Measurements from ENCODE around the gene EML4.

EML4 gene

DNA sequence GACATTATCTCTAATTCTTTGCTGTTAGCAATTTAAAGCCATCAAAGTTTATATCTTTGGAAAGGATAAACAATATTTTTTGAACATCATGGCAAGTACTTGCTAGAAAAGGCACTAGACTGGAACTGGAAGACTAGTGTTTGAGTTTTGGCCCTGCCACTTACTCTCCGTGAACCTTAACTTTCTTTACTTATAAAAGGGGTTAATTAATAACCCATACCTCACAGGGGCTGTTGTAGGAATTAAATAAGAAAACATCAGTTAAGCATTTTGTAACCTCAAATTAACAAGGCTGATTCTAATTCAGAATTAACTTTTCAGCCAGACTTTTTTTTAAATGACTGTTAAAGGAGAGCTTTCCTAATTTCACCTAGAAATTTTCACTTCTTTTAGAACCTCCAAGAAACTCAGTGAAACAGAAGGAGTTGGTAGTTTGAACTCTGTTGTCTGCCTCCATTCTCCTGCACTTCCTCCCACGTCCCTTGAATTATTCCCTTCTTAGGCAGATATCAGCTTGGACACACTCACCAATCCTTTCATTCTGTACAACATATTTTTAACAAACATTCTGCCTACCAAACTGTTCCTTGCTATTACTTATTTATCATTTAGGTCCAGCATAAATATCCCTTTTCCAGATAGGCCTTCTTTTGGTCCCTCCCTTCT, 112.4 kb downstream of the EML4 start:
- no peak overlapping the region for H3K4me3 Mint-ChIP-seq
- H3K27me3 Mint-ChIP-seq: no peaks in the 10 kb centered on the region
- no peaks in the 10 kb centered on the region for H3K9me3 Mint-ChIP-seq
- H3K36me3 Mint-ChIP-seq (ENCODE audit: insufficient read depth): peaks cover 63% of the 10 kb centered on the region
- peak overlapping the region; percentile 38 for H3K27ac Mint-ChIP-seq (ENCODE audit: low read depth)
- peaks cover 15% of the 10 kb centered on the region for H3K4me1 Mint-ChIP-seq
- no peak for DNase-seq (ENCODE audit: low spot score in 2 of 2)
- ATAC-seq (replicated peaks; ENCODE audit: extremely low read depth, poor library complexity, severe bottlenecking): no peak

DNA sequence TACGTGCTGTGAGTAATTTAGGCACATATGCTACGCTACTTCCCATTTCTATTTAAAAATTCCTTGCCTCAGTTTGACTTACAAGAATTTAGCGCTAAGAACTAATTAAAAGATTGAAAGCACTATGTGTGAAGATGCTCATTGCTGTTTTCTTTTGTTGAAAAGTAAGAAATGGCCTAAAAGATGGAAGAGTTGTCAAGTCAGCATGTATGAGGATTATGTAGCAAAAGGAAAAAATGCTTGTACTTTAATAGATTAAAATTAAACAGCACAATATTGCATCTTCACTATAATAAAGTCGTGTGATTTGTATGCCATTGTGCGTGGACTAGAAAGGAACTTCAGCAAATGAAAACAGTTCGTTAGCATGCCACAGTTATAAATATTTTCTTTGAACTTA, 114.9 kb downstream of the EML4 start:
- ATAC-seq (replicated peaks; ENCODE audit: extremely low read depth, poor library complexity, severe bottlenecking): no peak
- peaks cover 12% of the 10 kb centered on the region for H3K4me1 Mint-ChIP-seq
- no peak overlapping the region for H3K4me3 Mint-ChIP-seq
- no peak for DNase-seq (ENCODE audit: low spot score in 2 of 2)
- no peaks in the 10 kb centered on the region for H3K27me3 Mint-ChIP-seq
- H3K9me3 Mint-ChIP-seq: no peaks in the 10 kb centered on the region
- peaks cover 63% of the 10 kb centered on the region for H3K36me3 Mint-ChIP-seq (ENCODE audit: insufficient read depth)
- H3K27ac Mint-ChIP-seq (ENCODE audit: low read depth): no peak overlapping the region

DNA sequence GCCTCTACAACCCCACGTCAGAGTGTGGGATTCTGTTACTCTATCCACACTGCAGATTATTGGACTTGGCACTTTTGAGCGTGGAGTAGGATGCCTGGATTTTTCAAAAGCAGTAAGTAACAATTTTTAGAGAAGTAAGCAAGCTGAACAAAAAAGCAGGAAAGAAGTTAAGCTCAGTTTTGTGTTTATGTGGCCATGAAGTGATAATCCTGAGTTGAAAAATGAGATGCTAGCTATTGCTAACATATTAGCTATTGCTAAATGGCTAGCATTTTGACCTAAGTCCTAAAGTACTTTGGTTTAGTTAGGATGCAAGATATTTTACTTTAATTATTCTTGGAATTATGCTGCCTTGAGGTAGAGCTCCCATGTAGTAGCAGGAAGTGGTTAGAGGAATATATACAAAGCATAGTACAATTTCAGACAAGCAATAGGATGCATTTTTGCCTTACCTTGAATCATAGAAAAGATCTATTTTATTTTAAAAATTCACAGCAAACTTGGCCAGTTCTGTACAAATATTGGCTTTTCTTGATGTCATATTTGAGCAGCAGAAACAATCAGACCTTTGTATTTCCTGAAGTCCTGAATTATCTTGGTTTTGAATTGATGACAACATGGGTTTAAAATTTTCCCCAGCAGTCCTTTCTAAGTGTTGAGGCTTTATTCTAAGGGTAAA, 117.3 kb downstream of the EML4 start:
- H3K4me1 Mint-ChIP-seq: peaks cover 19% of the 10 kb centered on the region
- H3K27me3 Mint-ChIP-seq: no peaks in the 10 kb centered on the region
- ATAC-seq (replicated peaks; ENCODE audit: extremely low read depth, poor library complexity, severe bottlenecking) (no peak), DNase-seq (ENCODE audit: low spot score in 2 of 2) (no peak)
- H3K27ac Mint-ChIP-seq (ENCODE audit: low read depth): peak overlapping the region; percentile 12
- H3K4me3 Mint-ChIP-seq: no peak overlapping the region
- H3K9me3 Mint-ChIP-seq: no peaks in the 10 kb centered on the region
- H3K36me3 Mint-ChIP-seq (ENCODE audit: insufficient read depth): peaks cover 57% of the 10 kb centered on the region

DNA sequence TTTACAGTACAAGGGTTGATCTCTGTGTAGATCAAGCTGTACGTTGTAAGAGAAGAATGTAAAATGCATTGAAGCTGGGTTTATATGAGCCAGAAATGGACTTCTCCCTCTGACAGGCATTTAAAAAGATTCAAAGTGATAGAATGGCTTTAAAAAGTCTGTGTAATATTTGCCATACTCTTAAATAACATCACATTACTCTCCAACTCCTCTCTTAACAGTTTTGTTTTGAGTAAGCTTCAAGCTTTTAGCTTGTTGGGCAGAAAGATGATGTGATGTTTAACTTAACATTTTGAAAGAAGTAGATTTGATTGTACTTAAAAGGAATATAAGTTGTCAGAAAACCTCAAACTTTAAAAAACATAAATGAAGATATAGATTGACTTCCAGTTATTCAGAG, 119.7 kb downstream of the EML4 start:
- Mint-ChIP-seq H3K27ac (ENCODE audit: low read depth) (peak overlapping the region; percentile 7), H3K27me3 (no peaks in the 10 kb centered on the region), H3K4me3 (no peak overlapping the region), H3K9me3 (no peaks in the 10 kb centered on the region), H3K4me1 (peaks cover 25% of the 10 kb centered on the region), H3K36me3 (ENCODE audit: insufficient read depth) (peaks cover 55% of the 10 kb centered on the region)
- ATAC-seq (replicated peaks; ENCODE audit: extremely low read depth, poor library complexity, severe bottlenecking) (no peak), DNase-seq (ENCODE audit: low spot score in 2 of 2) (no peak)

DNA sequence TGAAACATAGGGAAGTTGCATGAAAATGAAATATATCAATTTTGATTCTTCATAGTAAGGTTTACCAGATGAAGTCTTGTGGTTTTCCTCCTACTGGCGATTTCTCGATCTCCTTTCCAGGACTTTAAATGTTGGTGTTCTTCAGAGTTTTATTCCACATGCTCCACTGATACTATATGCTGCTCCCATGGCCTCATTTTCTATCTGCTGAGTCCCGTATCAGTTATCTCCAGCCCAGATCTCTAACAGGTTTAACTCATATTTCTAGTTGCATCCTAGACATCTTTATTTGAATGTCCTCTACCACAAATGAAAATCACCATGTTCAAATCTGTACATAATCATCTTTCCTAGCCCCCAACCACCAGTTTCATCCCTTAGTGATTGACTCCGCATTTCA, 120.1 kb downstream of the EML4 start:
- Mint-ChIP-seq H3K27me3 (no peaks in the 10 kb centered on the region), H3K27ac (ENCODE audit: low read depth) (peak overlapping the region; percentile 7), H3K36me3 (ENCODE audit: insufficient read depth) (peaks cover 55% of the 10 kb centered on the region), H3K4me3 (no peak overlapping the region), H3K4me1 (peaks cover 25% of the 10 kb centered on the region), H3K9me3 (no peaks in the 10 kb centered on the region)
- ATAC-seq (replicated peaks; ENCODE audit: extremely low read depth, poor library complexity, severe bottlenecking): no peak
- DNase-seq (ENCODE audit: low spot score in 2 of 2): no peak

DNA sequence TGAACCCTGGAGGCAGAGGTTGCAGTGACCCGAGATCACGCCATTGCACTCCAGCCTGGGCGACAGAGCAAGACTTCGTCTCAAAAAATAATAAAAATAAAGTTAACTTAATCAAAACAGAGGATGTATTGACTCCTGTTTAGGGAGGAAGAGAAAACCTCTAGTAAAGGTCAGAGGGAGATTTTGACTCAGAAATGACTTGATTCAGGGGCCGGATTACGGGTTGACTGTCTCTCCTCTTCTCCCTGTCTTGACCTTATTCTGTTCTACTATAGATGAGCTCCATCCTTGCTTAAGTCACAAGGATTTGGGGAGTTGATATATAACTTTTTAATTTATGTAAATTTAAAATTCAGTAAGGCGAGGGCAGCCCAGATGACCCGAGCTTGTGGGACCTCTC, 120.9 kb downstream of the EML4 start:
- no peak for ATAC-seq (replicated peaks; ENCODE audit: extremely low read depth, poor library complexity, severe bottlenecking)
- no peaks in the 10 kb centered on the region for H3K9me3 Mint-ChIP-seq
- DNase-seq (ENCODE audit: low spot score in 2 of 2): no peak
- no peak overlapping the region for H3K27ac Mint-ChIP-seq (ENCODE audit: low read depth)
- no peak overlapping the region for H3K4me3 Mint-ChIP-seq
- H3K36me3 Mint-ChIP-seq (ENCODE audit: insufficient read depth): peaks cover 57% of the 10 kb centered on the region
- no peaks in the 10 kb centered on the region for H3K27me3 Mint-ChIP-seq
- peaks cover 25% of the 10 kb centered on the region for H3K4me1 Mint-ChIP-seq

DNA sequence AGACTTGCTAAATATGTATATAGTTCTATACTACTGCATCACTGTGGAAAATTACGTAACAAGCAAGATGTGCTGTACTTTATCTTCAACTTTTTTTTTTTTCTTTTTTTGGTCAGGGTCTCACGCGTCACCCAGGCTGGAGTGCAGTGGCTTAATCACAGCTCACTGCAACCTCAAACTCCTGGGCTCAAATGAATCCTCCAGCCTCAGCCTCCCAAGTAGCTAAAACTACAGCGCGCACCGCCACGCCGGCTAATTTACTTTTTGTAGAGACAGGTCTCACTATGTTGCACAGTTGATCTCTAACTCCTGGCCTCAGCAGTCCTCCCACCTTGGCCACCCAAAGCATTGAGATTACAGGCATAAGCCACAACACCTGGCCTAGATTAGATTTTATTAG, 123.9 kb downstream of the EML4 start:
- Mint-ChIP-seq H3K4me3 (no peak overlapping the region), H3K4me1 (peaks cover 35% of the 10 kb centered on the region), H3K27me3 (no peaks in the 10 kb centered on the region), H3K36me3 (ENCODE audit: insufficient read depth) (peaks cover 45% of the 10 kb centered on the region), H3K9me3 (no peaks in the 10 kb centered on the region), H3K27ac (ENCODE audit: low read depth) (no peak overlapping the region)
- ATAC-seq (replicated peaks; ENCODE audit: extremely low read depth, poor library complexity, severe bottlenecking) (no peak), DNase-seq (ENCODE audit: low spot score in 2 of 2) (no peak)

DNA sequence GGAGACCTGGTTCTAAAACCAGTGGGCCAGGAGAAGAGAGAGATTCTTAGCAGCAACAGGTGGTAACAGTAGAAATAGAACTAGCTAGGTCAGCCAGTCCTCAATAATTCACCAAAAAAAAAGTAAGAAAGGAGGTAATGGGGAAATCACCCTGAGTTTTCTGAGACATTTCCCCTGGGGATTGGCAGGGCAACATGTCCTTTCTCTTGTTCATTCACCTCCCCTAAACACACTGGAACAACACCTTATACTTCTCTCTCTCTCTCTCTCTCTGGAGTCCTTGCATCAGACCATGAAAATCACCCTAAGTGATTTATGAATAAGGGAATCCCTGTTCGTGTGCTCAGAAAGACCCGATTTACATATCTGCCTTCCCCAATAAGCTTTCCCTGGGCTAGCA, 127.1 kb downstream of the EML4 start:
- ATAC-seq (replicated peaks; ENCODE audit: extremely low read depth, poor library complexity, severe bottlenecking) (no peak), DNase-seq (ENCODE audit: low spot score in 2 of 2) (no peak)
- H3K4me3 Mint-ChIP-seq: peak overlapping the region; percentile 4
- peaks cover 43% of the 10 kb centered on the region for H3K4me1 Mint-ChIP-seq
- no peaks in the 10 kb centered on the region for H3K27me3 Mint-ChIP-seq
- H3K27ac Mint-ChIP-seq (ENCODE audit: low read depth): peak overlapping the region; percentile 72
- H3K36me3 Mint-ChIP-seq (ENCODE audit: insufficient read depth): peaks cover 44% of the 10 kb centered on the region
- H3K9me3 Mint-ChIP-seq: no peaks in the 10 kb centered on the region

DNA sequence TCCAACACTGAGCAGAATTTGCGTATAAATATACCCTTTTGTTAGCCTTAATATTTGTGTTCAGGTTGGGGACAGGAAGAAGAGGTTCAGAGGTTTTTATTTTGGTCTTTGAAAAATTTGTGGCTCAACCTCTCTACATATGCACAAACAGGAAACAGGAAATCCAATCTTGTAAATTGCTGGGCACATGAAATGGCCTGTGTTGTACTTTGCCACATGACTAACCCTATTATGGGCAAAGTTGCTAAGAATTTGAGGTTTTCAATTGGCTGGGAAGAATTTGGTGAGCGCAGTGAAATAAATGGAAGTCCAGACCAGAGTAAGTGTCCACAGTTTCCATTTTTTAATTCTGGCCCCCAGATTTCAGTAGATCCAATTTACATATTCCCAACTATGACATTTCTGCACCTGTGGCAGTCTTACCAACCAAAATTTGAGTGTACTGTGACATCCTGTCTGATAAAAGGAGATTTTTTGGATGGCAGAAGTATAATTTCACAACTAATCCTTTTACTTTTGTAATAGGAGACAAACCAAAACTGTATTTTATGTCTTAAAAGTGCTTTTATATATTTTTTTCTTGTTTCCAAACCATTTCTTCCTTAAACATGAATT, 128.3 kb downstream of the EML4 start:
- ATAC-seq (replicated peaks; ENCODE audit: extremely low read depth, poor library complexity, severe bottlenecking) (peak; percentile 90), DNase-seq (ENCODE audit: low spot score in 2 of 2) (peak in 1 of 2 donors; percentile 15)
- Mint-ChIP-seq H3K4me1 (peaks cover 40% of the 10 kb centered on the region), H3K4me3 (peak overlapping the region; percentile 60), H3K9me3 (no peaks in the 10 kb centered on the region), H3K36me3 (ENCODE audit: insufficient read depth) (peaks cover 41% of the 10 kb centered on the region), H3K27me3 (no peaks in the 10 kb centered on the region), H3K27ac (ENCODE audit: low read depth) (peak overlapping the region; percentile 72)

DNA sequence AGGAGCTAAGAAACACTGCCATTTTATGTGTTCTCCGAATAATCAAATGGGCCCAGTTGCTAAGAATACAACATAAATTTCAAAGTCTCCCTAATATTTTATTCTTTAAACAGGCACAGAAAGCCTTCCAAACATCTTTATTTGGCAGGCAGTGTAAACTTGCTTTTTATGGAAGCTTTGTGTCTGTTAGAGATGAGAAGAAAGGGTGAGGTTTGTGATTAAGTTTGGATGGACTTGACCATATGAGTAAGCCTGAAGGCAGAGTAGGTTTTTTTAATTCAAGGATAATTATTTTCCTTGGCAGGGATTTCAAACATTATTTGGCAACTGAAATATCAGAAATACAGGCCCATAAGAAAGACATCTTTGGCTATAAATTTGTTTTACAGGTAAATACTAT, 129.0 kb downstream of the EML4 start:
- Mint-ChIP-seq H3K27ac (ENCODE audit: low read depth) (peak overlapping the region; percentile 72), H3K36me3 (ENCODE audit: insufficient read depth) (peaks cover 47% of the 10 kb centered on the region), H3K9me3 (no peaks in the 10 kb centered on the region), H3K4me3 (no peak overlapping the region), H3K27me3 (no peaks in the 10 kb centered on the region), H3K4me1 (peaks cover 38% of the 10 kb centered on the region)
- DNase-seq (ENCODE audit: low spot score in 2 of 2) (no peak), ATAC-seq (replicated peaks; ENCODE audit: extremely low read depth, poor library complexity, severe bottlenecking) (no peak)

DNA sequence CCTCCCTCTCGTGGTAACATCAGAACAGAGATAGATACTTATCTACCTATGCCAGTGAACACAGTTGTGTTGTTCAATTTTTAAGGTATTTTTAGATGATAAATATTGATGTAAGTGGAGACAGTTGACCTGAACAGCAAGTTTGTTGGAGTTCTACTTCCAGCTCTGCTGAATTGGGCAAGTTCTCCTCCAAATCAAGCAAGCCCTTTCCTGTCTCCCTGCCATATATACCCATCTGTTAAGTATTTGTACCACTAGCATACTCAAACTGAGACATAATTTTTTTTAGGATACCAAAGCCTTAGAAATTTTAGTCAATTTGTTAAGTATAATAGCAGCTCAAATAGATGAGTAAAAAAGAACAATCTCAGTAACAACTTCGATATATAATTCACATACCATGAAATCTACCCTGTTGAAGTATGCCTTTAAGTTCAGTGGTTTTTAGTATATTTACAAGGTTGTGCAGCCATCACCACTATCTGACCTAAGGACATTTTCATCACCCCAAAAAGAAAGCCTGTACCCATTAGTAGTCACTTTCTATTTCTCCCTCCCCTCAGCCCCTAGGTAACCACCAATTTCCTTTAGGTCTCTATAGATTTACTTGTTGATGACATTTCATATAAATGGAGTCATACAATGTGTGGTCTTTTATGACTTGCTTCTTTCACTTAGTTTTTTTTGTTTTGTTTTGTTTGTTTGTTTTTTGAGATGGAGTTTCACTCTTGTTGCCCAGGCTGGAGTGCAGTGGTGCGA, 130.0 kb downstream of the EML4 start:
- no peaks in the 10 kb centered on the region for H3K27me3 Mint-ChIP-seq
- peaks cover 42% of the 10 kb centered on the region for H3K4me1 Mint-ChIP-seq
- DNase-seq (ENCODE audit: low spot score in 2 of 2) (no peak), ATAC-seq (replicated peaks; ENCODE audit: extremely low read depth, poor library complexity, severe bottlenecking) (no peak)
- no peaks in the 10 kb centered on the region for H3K9me3 Mint-ChIP-seq
- peak overlapping the region; percentile 50 for H3K4me3 Mint-ChIP-seq
- peaks cover 49% of the 10 kb centered on the region for H3K36me3 Mint-ChIP-seq (ENCODE audit: insufficient read depth)
- H3K27ac Mint-ChIP-seq (ENCODE audit: low read depth): peak overlapping the region; percentile 72

DNA sequence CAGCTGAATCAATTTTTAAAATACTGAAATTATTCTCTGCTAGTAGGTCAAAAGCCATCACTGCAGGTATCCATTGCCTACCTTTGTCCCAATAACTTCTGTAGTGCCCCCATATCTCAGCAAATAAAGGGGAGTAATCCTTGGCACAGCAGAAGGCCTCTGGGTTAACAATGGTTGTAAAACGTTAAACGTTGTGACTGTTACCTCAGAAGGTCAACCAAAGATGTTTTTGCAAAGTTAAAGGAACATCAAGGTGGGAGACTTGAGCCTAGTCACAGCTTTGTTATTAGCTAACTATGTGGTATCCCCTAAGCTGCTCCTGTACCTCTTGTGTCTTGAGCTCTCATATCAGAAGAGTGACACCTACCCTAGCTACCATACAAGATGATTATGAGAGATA, 131.4 kb downstream of the EML4 start:
- H3K36me3 Mint-ChIP-seq (ENCODE audit: insufficient read depth): peaks cover 51% of the 10 kb centered on the region
- H3K27ac Mint-ChIP-seq (ENCODE audit: low read depth): no peak overlapping the region
- peaks cover 42% of the 10 kb centered on the region for H3K4me1 Mint-ChIP-seq
- no peak for DNase-seq (ENCODE audit: low spot score in 2 of 2)
- H3K27me3 Mint-ChIP-seq: no peaks in the 10 kb centered on the region
- no peak overlapping the region for H3K4me3 Mint-ChIP-seq
- no peak for ATAC-seq (replicated peaks; ENCODE audit: extremely low read depth, poor library complexity, severe bottlenecking)
- H3K9me3 Mint-ChIP-seq: no peaks in the 10 kb centered on the region
